DMS 273 treated with DMSO at 0.1 percent for 48 hours (cell line): Measurements from ENCODE around the gene CCL17.

Experiments
- DNase-seq: peaks from one replicate; lab custom pipeline; 2025; lab: John Stamatoyannopoulos, UW

Gene CCL17

DNA sequence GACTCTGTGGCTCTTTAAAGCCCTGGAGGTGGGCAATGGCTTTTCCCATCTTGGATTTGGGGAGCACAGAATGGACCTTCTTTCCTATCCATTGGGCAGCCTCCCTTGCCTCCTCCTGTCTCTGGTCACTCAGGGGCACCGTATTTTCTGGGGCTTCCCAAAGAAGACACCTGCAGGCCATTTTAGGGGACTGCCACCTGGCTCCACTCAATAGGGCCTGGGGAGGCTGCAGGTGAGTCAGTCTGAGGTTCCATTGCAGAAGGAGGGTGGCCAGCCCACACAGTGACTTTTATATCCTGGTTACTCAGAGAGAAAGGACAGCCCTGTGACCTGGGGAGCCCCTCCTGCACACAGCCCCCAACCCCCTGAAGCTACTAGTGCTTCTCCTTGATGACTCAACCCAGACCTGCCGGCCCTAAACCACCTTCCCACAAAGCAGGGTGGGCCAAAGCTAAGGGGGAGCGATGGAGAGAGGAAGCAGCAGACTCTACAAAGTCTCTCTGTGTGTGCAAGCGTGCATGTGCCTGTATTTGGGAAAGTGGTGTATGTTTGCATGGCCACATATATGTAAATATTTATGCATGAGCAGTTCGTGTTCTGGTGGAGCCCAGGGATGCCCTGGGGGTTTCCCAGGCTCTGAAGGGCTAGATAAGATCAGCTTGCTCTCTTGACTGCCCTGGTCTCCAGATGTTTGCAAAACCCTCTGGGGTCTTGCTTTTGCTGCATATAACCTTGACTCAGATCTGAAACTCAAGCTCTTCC lies 27.3 kb upstream of the CCL17 start:
- no peak for DNase-seq

DNA sequence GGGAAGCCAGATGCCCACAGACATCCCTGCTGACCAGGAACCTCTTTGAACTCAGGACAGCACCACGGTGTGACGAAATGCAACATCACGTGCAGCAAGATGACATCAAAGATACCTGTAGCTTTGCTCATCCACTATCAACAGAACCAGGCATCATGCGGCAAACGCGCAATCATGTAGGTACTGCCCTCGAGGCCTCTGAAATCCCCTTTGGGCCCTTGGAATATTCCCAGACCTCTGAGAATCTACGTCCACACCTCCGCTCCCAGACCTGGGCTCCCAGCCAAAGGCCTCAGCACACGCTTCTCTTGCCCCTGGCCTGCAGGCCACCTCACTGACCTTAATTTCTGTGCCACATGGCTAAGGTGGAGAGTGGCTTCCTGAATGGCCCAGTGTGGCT lies 25.0 kb upstream of the CCL17 start:
- no peak for DNase-seq

DNA sequence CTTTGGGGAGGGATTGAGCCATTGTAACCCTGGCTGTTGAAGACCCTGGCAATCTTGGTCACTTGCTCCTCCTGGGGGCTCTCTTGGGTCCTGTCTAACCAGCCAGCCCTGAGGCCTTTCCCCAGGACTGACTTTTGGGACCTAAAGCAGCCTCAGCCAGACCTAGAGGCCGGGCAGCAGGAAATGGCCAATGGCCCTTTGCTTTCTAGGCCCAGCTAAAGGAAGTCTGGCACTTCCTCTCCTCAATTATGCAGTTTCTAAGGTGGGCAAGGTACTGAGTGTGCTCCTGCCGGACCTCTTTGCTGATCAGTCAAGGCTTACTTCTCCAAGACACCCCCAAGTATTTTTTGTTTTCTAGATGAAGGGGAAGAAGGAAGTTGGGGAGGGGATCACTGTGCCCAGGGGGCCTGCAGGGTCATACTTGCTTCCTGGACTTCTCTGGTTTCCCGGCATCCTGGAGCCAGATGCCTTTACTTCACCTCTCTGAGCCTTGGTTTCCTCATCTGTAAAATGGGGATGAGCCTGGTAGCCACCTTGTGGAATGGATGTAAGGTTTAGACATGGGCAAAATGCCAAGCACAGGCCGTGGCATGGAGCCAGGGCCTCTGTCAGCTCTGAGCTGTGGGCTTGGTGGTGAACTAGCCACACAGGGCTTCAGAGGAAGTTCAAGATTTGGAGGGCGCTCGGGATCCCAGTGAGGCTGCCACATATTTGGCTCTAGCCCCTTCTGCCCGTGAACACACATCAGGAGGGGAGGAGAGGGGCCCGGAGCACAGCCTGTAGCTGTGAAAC lies 23.7 kb upstream of the CCL17 start:
- no peak for DNase-seq

DNA sequence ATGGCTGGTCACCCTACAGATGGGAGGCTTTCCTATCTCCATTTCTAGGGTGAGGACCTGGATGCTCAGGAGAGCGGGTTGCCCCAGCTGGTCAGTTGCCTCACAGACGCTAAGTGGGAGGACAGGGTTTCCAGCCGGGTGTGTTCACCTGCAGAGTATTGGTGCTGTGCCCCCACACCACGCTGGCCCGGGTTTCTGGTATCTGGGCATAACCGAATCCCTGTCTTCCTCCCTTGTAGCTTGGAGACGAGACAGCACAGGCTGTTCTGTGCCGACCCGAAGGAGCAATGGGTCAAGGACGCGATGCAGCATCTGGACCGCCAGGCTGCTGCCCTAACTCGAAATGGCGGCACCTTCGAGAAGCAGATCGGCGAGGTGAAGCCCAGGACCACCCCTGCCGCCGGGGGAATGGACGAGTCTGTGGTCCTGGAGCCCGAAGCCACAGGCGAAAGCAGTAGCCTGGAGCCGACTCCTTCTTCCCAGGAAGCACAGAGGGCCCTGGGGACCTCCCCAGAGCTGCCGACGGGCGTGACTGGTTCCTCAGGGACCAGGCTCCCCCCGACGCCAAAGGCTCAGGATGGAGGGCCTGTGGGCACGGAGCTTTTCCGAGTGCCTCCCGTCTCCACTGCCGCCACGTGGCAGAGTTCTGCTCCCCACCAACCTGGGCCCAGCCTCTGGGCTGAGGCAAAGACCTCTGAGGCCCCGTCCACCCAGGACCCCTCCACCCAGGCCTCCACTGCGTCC lies 22.6 kb upstream of the CCL17 start:
- DNase-seq = no peak

DNA sequence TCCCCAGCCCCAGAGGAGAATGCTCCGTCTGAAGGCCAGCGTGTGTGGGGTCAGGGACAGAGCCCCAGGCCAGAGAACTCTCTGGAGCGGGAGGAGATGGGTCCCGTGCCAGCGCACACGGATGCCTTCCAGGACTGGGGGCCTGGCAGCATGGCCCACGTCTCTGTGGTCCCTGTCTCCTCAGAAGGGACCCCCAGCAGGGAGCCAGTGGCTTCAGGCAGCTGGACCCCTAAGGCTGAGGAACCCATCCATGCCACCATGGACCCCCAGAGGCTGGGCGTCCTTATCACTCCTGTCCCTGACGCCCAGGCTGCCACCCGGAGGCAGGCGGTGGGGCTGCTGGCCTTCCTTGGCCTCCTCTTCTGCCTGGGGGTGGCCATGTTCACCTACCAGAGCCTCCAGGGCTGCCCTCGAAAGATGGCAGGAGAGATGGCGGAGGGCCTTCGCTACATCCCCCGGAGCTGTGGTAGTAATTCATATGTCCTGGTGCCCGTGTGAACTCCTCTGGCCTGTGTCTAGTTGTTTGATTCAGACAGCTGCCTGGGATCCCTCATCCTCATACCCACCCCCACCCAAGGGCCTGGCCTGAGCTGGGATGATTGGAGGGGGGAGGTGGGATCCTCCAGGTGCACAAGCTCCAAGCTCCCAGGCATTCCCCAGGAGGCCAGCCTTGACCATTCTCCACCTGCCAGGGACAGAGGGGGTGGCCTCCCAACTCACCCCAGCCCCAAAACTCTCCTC lies 21.9 kb upstream of the CCL17 start:
- no peak for DNase-seq

DNA sequence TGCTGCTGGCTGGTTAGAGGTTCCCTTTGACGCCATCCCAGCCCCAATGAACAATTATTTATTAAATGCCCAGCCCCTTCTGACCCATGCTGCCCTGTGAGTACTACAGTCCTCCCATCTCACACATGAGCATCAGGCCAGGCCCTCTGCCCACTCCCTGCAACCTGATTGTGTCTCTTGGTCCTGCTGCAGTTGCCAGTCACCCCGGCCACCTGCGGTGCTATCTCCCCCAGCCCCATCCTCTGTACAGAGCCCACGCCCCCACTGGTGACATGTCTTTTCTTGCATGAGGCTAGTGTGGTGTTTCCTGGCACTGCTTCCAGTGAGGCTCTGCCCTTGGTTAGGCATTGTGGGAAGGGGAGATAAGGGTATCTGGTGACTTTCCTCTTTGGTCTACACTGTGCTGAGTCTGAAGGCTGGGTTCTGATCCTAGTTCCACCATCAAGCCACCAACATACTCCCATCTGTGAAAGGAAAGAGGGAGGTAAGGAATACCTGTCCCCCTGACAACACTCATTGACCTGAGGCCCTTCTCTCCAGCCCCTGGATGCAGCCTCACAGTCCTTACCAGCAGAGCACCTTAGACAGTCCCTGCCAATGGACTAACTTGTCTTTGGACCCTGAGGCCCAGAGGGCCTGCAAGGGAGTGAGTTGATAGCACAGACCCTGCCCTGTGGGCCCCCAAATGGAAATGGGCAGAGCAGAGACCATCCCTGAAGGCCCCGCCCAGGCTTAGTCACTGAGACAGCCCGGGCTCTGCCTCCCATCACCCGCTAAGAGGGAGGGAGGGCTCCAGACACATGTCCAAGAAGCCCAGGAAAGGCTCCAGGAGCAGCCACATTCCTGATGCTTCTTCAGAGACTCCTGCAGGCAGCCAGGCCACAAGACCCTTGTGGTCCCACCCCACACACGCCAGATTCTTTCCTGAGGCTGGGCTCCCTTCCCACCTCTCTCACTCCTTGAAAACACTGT lies 21.0 kb upstream of the CCL17 start:
- DNase-seq = no peak

DNA sequence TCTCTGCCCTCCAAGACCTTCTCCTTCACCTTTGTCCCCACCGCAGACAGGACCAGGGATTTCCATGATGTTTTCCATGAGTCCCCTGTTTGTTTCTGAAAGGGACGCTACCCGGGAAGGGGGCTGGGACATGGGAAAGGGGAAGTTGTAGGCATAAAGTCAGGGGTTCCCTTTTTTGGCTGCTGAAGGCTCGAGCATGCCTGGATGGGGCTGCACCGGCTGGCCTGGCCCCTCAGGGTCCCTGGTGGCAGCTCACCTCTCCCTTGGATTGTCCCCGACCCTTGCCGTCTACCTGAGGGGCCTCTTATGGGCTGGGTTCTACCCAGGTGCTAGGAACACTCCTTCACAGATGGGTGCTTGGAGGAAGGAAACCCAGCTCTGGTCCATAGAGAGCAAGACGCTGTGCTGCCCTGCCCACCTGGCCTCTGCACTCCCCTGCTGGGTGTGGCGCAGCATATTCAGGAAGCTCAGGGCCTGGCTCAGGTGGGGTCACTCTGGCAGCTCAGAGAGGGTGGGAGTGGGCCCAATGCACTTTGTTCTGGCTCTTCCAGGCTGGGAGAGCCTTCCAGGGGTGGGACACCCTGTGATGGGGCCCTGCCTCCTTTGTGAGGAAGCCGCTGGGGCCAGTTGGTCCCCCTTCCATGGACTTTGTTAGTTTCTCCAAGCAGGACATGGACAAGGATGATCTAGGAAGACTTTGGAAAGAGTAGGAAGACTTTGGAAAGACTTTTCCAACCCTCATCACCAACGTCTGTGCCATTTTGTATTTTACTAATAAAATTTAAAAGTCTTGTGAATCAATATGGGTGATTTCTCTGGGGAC lies 20.1 kb upstream of the CCL17 start:
- no peak for DNase-seq

DNA sequence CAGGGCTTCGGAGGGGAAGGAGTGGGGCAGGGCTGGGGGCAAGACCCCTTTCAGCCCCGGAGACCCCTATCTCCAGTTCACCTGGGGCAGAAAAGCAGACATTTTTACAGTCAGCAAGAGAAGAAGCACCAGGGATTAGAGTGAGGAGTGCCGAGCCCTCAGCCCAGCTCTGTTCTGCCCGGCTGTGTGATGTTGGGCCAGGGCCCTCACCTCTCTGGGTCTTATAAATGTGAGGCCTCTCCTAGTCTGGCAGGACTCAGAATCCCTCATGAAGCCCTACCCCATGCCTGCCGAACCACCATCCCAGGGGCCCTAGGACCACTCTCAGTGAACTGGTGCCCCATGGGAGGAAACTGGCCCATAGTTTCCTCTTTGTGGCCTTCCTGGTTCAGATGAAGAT lies 19.5 kb upstream of the CCL17 start:
- no peak for DNase-seq

DNA sequence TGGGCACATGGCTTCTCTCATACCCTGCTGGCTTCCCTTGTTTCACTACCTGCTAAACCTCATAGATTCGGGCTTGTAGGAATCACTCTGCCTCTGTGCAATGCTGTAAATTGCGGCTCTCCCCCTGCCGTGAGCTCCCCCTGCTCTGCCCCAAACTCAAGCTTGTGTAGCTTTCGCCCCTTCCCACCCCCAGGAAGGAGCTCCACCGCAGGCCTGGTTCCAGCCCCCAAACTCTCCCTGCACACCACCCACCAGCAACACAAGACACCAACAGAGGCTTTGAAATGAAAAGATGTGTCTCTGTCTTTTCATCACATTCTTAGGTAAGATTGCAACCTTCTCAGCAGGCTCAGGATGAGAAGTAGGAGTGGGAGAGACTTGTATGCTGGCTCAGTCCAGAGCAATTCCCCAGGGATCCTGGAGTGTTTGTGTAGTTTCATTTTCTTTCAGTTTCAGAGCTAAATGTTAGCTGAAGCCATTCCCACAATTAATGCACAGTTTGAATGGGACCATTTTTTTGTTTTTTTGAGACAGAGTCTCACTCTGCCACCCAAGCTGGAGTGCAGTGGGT lies 18.1 kb upstream of the CCL17 start:
- DNase-seq = no peak

DNA sequence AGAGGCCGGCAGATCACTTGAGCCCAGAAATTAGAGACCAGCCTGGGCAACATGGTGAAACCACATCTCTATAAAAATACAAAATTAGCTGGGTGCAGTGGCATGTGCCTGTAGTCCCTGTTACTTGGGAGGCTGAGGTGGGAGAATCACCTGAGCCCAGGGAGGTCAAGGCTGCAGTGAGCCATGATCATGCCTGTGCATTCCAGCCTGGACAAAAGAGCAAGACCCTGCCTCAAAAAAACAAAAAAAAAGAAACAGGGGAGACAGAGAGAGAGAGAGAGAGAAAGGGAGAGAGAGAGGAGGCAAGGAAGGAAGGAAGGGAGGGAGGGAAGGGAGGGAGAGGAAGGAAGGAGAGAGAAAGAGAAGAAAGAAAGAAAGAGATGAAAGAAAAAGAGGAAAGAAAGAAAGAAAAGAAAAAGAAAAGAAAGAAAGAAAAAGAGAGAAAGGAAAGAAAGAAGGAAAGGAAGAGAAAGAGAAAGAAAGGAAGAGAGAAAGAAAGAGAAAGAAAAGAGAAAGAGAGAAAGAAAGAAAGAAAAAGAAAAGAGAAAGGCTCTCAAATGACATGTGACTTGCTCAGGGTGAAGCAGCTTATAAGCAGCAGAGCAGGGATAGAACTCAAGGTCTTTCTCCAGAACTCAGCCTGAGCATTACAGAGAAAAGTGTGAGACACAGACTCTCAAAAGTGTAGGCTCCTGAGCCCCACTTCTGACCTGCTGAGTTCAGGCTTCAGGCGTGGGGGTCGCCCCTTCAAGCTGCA lies 16.8 kb upstream of the CCL17 start:
- no peak for DNase-seq

DNA sequence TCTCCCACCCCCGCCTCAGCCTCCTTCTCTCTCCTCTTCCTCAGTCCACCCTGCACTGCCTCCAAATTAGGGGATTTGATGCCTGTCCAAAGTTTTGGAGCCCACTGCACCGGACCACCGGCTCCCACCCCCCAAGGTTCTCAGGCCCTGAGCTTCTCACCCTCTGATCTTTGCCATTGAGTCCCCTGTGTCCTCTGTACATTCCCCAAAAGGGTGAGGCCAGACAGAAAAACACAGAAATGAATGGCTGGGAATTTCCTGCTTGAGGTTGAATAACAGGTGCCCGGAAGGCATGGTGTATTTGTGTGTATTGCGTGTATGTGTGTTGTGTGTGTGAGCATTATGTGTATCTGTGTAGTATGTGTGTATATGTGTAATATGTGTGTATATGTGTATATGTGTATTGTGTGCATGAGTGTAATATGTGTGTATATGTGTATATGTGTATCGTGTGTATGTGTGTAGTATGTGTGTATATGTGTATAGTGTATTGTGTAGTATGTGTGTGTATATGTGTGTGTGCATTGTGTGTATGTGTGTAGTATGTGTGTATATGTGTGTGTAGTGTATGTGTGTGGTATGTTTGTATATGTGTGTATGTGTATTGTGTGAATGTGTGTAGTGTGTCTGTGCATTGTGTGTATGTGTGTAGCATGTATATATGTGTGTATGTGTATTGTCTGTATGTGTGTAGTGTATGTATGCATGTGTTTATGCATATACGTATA lies 16.0 kb upstream of the CCL17 start:
- DNase-seq = no peak

DNA sequence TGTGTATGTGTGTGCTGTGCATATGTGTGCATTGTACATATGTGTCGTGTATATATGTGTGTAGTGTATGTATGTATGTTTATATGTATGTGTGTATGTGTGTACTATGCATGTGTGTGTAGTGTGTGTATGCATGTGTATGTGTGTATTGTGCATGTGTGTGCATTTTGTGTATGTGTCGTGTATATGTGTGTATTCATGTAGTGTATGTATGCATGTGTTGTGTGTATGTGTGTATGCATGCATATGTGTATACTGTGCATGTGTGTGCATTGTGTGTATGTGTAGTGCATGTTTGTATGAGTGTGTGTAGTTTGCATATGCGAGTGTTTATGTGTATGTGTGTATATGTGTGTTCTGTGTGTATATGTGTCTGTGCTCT lies 15.5 kb upstream of the CCL17 start:
- DNase-seq = no peak

DNA sequence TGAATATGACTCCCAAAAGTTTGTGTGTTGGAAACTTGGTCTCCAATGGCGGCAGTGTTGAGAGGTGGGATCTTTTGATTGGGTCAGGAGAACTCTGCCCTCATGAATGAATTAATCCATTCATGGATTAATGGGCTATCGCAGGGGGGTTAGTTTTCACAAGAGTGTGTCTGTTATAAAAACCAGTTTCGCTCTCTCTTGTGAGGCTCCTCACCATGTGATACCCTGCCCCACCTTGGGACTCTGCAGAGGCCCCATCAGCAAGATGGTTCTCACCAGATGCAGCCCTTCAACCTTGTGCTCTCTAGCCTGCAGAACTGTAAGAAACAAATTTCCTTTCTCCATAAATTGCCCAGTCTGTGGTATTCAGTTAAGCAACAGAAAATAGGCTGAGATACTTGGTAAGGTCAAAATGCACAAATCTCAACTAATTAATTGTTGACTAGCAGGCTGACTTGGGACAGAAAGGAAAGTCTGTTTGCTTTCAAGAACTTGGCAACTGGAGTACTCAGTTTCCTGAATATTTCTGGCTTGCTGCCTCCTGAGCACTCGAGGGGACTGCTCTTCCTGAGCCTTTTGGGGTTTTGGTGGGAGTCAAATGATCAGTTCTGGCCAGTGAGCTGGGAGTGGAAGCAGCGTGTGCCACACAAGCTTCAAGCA lies 13.8 kb upstream of the CCL17 start:
- DNase-seq = no peak

DNA sequence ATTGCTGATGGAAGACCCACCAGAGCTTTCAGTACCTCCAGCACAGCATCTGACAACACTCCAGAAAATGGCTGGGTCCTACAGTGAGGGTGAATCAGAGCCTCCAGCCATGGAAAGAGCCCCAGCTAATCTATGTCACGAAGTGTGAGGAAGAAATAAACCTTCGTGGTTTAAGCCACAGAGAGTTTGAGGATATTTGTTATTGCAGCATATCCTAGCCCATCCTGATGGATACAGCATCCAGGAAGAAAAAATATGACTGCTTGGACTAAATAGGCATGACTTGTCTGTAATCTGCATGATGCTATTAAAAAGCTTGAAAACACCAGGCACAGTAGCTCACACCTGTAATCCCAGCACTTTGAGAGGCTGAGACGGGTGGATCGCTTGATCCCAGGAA lies 13.3 kb upstream of the CCL17 start:
- DNase-seq = no peak

DNA sequence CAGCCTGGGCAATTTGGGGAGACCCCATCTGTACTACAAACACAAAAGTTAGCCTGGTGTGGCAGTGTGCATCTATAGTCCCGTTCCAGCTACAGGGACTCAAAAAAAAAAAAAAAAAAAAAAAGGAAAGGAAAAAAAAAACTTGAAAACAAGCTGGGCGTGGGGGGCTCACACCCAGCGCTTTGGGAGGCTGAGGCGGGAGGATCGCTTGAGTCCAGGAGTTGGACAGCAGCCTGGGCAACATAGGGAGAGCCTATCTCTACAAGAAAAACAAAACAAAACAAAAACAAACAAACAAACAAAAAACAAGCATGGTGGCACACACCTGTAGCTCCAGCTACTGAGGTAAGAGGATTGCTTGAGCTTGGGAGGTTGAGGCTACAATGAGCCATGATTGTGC lies 12.9 kb upstream of the CCL17 start:
- DNase-seq = no peak

DNA sequence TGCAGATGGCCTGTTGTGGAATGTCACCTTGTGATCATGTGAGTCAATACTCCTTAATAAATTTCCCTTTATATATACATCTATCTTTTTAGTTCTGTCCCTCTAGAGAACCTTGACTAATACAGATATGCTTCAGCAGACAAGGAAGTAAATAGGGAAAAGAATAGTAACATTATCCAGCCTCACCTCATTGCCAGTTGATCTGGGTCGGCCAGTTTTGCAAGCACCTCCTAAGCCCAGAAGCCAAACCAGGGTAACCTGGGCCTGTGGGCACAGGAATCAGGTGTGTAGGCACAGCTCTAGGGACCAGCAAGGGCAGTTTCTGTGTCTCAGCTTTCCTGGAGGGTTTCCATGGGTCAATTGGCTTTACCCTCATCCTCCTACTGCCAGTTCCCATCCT lies 11.9 kb upstream of the CCL17 start:
- DNase-seq = no peak

DNA sequence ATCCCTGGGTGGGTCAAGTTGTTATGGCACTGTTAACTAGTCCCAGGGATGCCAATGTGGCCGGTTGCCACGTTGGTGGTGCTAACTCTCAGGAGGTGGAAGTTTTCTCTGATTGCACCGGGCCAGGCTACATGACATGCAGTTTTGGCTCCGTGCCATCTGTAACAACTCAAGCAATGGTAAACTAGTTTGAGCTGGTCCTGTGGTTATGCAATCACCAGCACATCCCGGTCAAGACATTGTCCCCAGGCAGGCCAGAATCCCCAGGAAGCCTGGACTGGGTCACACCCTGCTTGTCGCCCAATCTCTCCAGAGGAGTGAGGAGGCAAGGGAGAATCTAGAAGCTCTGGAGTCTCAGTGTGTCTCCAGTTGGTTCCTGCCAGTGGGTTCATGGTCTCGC lies 10.1 kb upstream of the CCL17 start:
- no peak for DNase-seq

DNA sequence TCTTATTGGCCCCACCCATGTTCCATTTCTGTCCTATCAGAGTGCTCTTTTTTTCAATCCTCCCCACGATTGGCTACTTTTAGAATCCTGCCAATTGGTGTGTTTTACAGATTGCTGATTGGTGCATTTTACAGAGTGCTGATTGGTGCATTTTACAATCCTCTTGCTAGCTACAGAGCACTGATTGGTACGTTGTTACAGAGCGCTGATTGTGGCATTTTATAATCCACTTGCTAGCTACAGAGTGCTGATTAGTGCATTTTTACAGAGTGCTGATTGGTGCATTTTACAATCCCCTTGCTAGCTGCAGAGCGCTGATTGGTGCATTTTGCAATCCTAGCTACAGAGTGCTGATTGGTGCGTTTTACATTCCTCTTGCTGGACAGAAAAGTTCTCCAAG lies 9.5 kb upstream of the CCL17 start:
- DNase-seq = no peak
